Stimulated activated CD4-positive, alpha-beta T cell treated with anti-CD3 and anti-CD28 coated beads, Interleukin-4, amount 100 ng/mL, for 48 hours (primary cell): ENCODE data around the gene TTC33.
"Not testable (repeated sequence)": the region's sequence is repeated elsewhere in the genome, so short reads cannot be mapped to it uniquely, and the experiment has no call there.

Experiments
- DNase-seq, 2 donors: peaks; one replicate each; pipeline ENCODE4 v3.0.0-alpha.2; 2020; ENCODE audit warnings: low read depth in 2 of 2

TTC33 gene

GRCh38 chr5:40571729-40572128 is 184.0 kb downstream of the TTC33 start:
- DNase-seq = no peak

GRCh38 chr5:40570408-40571129 is 185.2 kb downstream of the TTC33 start:
- no peak for DNase-seq

- DNase-seq = no peak
Observed at GRCh38 chr5:40569546-40570270, 186.1 kb downstream of the TTC33 start.

GRCh38 chr5:40568548-40568947 is 187.2 kb downstream of the TTC33 start:
- DNase-seq = no peak

DNA sequence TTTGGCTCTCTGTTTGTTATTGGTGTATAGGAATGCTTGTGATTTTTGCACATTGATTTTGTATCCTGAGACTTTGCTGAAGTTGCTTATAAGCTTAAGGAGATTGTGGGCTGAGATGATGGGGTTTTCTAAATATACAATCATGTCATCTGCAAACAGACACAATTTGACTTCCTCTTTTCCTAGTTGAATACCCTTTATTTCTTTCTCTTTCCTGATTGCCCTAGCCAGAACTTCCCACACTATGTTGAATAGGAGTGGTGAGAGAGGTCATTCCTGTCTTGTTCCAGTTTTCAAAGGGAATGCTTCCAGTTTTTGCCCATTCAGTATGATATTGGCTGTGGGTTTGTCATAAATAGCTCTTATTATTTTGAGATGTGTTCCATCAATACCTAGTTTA is 192.6 kb downstream of the TTC33 start:
- not testable (repeated sequence) for DNase-seq

GRCh38 chr5:40560474-40561110 is 195.2 kb downstream of the TTC33 start:
- DNase-seq = no peak

DNA sequence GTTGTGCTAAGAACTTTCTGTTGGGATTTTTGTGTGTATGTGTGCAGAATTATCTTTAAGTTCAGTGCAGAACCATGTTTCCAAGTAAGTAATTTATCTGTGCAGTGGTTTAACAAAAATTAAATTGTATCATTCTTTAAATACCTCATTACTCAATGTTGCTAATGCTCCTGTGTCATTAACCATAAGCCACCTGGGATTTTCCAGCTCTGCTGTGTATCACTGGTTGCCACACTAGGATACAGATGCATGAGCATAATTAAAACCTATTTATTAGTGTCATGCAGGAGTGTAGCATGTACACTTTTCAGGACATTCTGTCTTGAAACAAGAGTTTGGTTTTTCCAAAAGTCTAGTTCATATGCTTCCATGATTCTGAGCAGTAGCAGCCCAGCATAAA is 196.5 kb downstream of the TTC33 start:
- DNase-seq = no peak

GRCh38 chr5:40557501-40557900 is 198.3 kb downstream of the TTC33 start:
- no peak for DNase-seq

DNA sequence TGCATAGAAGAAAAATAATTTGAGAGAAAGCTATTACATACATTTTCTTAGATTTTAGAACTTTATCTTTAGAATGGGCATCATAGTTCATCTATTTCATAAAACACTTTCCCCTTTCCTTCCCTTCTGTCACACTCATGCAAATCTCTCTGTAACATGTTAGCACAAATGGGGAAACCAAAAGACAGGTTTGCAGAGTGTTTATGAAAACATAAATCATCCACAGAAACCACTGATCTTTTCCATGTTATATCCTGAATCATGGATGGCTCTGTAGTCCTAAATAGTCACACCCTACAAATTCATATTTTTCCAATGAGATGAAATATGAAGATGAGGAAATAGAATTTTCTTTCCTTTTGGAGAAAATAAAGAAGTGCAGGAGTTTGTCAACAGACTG is 198.9 kb downstream of the TTC33 start:
- no peak for DNase-seq

DNA sequence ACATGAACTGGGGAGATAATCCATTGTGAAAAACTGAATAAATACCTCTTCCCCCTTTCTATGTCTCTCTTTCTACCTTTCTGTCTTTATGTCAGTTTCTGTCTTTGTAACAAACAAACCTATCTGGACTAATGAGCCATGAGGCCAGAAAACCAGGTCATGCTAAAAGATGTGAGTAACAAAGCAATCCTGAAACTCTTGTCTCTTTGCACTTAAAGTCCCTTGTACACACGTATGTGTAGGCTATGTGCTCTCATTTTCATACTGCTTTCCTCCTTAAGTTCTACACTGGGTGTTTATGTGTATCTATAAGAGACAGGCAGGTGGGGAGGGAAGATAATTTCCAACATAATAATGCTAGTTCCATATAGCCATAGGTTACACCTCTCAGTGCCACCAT is 199.9 kb downstream of the TTC33 start:
- DNase-seq = no peak

GRCh38 chr5:40554813-40555212 is 200.9 kb downstream of the TTC33 start:
- no peak for DNase-seq

- DNase-seq = no peak
Observed at GRCh38 chr5:40554054-40554453, 201.7 kb downstream of the TTC33 start.

- DNase-seq = no peak
Observed at GRCh38 chr5:40552981-40553380, 202.8 kb downstream of the TTC33 start.

DNA sequence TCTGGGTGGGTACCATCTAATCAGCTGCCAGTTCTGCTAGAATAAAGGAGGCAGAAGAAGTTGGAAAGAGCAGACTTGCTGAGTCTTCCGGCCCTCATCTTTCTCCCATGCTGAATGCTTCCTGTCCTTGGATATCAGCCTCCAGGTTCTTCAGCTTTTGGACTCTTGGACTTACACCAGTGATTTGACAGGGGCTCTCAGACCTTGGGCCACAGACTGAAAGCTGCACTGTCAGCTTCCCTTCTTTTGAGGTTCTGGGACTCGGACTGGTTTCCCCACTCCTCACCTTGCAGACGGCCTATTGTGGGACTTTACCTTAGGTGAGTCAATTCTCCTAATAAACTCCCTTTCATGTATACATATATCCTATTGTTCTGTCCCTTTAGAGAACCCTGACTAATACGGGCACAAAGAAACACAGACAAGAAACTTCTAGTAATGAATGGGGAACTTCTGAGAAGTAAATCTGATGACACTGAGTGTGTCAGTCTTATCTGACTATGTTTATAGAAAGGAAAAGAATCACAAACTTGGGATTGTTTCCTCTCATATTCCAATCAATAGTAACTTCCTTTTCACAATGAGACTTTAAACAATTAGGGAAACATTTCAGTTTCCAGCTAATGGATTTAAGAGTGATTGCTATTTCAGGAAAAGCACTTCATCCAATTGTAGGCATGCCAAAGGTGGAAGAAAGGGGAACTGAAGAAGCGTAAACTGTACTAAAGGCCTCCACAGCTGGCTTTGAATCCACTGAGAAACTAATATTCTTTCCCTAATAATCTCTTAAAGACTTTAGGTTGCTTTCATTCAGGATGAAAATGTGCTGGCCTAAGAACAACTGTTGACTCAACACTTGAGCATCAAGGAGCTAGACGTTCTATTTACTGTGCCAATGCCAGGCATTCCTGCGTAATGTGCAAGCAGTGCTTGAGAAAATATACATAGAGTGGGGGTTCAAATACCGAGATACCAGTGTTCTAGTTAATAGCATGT is 204.0 kb downstream of the TTC33 start:
- no peak for DNase-seq

DNA sequence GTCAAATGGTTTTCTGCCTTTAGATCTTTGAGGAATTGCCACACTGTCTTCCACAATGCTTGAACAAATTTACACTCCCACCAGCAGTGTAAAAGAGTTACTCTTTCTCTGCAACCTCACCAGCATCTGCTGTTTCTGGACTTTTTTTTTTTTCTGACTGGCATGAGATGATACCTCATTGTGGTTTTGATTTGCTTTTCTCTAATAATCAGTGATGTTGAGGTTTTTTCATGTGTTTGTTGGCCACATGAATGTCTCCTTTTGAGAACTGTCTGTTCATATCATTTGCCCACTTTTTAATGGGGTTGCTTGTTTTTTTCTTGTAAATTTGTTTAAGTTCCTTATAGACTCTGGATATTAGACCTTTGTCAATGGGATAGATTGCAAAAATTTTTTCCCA is 205.3 kb downstream of the TTC33 start:
- no peak for DNase-seq

DNA sequence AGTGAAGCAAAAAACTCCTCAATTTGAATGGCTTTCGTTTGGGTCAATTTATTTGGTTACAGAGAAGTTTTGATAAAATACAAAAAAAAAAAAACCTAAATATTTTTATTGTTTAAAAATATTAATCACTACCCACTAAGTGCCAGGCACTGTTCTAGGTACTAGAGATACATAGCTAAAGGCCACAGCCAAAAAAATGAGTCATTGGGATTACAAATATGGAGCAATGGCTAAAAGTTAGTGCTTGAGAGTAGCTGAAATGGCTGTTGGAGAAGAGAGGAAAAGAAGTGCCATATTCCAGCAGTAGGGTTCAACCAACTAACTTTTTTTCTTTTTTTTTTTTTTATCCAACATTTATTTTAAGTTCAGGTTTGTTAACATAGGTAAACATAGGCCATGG is 206.1 kb downstream of the TTC33 start:
- DNase-seq = no peak

DNA sequence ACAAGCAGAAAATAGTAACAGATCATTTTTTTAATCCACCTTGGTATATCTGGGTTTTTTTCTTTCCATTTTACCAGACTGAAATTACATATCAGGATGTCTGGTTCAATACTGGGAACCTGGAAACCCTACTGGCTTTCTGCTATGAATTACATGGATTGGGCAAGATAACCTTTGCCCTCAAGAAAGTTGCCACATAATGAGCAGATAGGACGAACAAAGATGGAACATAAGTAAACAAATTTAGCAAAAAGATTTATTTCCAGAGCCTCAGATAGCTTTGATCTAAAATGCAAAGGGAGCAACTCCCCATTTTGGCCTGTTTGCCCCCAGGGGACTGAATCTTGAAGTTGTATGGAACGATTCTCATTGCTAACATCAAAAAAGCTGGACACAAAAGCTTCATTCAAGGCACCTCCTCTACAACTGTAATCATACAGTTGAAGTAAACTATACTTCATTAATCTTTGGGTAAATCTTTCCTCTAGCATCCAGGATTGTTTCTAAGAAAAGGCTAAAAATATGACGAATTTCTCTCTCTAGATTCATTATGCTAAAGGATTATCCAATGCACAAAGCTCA is 207.7 kb downstream of the TTC33 start:
- no peak for DNase-seq

DNA sequence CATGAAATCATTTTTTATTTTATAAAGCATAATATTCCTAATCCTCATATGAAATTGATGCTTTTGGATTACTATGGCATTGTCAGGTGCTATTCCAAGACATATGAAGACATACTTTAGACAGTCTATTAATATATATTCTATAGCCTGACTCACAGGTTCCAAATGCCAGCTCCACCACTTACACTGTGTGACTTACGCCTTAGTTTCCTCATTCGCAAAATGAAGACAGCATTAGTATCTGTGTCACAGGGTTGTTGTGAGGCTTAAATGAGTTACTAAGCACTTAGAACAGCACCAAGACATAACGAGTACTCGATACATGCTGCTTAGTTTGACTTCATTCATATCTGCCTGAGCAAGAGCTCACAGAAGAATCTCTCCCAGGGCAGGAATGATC is 208.2 kb downstream of the TTC33 start:
- no peak for DNase-seq

- no peak for DNase-seq
Observed at GRCh38 chr5:40540301-40540700, 215.5 kb downstream of the TTC33 start.

- DNase-seq = no peak
Observed at GRCh38 chr5:40524677-40525076, 231.1 kb downstream of the TTC33 start.

DNA sequence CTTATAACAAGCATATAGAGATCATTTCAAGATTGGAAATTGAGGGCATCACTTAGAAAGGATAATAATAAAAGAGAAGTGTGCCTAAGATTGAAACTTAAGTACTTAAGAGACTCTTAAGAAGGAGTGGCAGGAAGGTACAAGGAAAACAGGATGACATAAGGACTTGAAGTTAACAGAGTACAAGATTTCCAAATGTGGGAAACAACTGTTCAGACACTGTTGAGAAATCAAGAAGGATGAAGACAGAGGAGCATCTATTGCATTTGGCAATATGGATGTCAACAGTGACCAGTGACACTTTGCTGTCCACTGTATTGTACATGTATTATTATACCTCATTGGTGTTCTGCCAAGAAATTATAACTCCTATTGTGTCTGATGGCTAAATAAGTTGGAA is 233.8 kb downstream of the TTC33 start:
- DNase-seq = no peak
